GM19023 (cell line): Measurements from ENCODE around the gene NKTR.

Experiments used
- ATAC-seq: cut with Tn5 transposase; IDR thresholded peaks from one replicate; pipeline ENCODE4 v1.9.1; 2021; ENCODE audit warnings: mild to moderate bottlenecking, moderate library complexity; ENCODE audit not compliant: unreplicated experiment

NKTR gene

DNA sequence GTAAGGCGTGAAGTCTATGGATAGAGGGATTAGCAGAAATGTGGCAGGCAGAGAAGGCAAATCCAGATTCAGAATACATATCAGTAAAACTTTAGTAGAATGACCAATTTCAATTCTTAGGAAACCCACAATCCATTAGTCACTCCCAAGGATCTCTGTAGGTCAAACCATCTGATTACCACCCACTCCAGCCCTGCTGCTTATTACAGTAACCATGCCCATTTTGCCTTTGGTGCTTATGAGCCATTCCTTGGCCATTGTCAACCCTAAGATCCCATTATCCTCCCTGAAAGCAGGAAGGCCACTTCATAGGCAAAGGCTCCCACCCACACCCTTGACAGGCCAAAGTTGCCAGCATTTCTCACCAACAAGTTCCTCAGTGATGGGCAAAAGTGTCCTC lies 79.8 kb downstream of the NKTR start:
- ATAC-seq = no peak

DNA sequence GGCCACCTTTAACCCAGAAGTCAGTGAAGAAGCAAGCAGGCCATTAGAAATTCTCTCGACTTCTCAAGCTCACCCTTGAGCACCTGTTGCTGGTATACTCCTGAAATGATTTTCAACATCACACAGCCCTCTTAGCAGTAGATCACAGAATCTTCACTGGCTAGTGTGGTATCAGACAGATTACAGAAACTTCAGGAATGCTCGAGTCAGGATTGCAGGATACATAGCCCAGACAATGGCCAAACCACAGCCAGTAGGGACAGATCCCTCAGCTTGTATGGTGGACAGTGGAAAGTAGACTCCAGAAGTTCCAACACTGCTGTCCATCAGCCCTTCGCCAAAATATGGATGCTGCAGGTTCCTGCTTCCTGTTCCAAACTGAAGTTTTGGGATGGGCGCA lies 80.3 kb downstream of the NKTR start:
- no peak for ATAC-seq

DNA sequence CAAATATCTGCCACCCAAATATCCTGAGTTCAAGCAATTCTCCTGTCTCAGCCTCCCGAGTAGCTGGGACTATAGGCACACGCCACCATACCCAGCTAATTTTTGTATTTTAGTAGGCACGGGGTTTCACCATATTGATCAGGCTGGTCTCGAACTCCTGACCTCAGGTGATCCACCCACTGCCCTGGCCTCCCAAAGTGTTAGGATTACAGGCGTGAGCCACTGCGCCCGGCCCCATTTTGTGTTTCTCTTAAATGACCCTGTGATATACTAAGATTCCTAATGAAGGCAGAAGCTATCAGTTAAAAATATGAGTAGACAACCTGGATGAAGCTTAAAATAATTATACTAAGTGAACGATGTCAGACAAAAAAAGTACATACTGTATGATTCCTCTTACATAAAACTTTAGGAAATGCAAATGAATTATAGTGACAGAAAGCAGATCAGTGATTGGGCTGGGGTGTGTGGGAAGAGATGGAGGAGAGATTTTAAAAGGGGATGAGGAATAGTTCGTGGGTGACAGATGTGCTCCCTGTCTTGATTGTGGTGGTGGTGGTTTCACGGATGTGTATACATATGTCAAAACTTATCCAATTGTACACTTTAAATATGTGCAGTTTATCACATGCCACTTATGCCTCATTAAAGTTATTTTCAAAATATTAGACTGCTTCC lies 81.0 kb downstream of the NKTR start:
- ATAC-seq = no peak

GRCh38 chr3:42682301-42683070 lies 82.0 kb downstream of the NKTR start:
- ATAC-seq = no peak

- ATAC-seq = no peak
Measured at GRCh38 chr3:42683875-42684598, 83.6 kb downstream of the NKTR start.

DNA sequence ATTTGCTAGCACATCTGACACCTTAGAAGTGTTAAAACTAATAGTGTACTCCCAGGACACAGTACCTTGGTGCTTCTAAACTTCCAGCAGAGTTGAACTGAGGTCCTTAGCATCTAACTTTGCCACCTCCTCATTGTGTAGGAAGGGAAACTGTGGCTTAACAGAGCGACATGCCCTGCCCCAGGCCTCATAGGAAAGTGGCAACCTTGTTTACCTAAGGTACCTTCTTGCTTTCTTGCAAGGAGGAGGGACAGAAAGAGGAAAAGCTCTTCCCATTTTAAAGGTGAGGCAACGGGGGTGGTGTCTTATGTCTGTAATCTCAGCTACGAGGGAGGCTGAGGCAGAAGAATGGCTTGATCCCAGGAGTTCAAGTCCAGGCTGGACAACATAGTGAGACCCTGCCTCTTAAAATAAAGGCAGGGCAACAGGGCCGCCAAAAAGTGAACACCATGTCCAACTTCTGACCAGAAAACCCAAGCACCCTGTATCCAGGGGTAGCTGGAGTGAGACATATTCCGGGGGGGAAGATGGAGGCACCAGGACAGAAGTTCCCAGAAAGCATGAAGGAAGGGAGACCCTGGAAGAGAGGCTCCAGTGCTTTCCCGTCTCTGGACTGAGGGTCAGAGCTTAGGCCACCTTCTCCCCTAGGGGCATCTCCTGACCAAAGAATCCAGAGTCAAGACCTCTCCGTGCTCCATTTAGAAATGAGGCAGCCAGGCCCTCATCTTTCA lies 84.3 kb downstream of the NKTR start:
- no peak for ATAC-seq

DNA sequence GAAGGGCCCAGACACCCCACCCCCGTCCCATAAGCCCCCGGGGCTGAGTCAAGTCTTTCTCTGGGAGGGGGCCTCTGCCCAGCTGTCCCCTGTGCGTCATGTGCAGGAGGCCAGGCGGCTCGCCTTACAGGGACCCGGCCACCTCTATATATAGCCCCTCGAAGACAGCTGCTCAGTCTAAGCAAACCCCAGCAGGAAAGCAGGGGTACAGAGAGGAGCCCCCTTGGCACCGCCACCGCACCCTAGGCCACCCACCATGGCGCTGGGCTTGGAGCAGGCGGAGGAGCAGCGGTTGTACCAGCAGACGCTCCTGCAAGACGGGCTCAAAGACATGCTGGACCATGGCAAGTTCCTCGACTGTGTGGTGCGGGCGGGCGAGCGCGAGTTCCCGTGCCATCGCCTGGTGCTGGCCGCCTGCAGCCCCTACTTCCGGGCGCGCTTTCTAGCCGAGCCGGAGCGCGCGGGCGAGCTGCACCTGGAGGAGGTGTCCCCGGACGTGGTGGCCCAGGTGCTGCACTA lies 84.9 kb downstream of the NKTR start, which contains the start of gene KLHL40:
Gene KLHL40 (plus strand): TSS at position 175 of the 519 bp plus-strand sequence. CDS start 82 bp downstream, at position 257.
- ATAC-seq = no peak

- ATAC-seq = no peak
Measured at GRCh38 chr3:42685891-42686820, 85.7 kb downstream of the NKTR start.

GRCh38 chr3:42686832-42687650 lies 86.6 kb downstream of the NKTR start:
- no peak for ATAC-seq

GRCh38 chr3:42688016-42688415 lies 87.5 kb downstream of the NKTR start:
- no peak for ATAC-seq

GRCh38 chr3:42688487-42689420 lies 88.3 kb downstream of the NKTR start:
- ATAC-seq = no peak

DNA sequence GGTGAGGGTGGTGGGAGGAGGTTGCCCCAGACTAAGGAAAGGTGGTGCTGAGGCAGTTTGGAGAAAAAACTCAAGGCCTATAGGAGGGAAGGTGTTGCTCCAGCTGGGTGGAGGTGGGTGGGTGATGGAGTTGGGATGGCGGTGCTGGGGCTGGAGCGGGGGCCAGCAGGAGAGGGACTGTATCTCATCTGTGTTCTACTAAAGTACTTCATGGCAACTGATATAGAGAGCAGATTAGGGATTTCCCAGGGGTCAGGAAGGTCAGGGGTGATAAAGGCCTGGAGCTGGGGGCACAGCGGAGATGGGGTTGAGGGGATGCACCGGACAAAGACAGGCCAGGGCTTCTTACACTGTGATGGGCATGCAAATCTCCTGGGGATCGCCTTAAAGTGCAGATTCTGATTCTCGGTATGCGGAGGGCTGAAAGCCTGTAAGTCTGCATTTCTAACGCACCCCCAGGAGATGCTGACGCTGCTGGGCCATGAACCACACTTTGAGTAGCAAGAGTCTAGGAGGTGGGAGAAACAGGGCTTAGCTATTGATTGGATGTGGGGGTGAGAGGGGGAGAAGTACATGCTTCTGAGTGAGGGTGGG lies 89.0 kb downstream of the NKTR start:
- no peak for ATAC-seq

GRCh38 chr3:42690191-42690590 lies 89.7 kb downstream of the NKTR start:
- ATAC-seq = no peak

- ATAC-seq = no peak
Measured at GRCh38 chr3:42690766-42691680, 90.5 kb downstream of the NKTR start.

- ATAC-seq = no peak
Measured at GRCh38 chr3:42691816-42692666, 91.6 kb downstream of the NKTR start.
